SK-N-SH treated with all-trans-retinoic acid at 6 μM for 48 hours (cell line): ENCODE data around the gene GPC5.

Experiments used
- ARNTL ChIP-seq: fragments of 450-650 bp; formaldehyde crosslinking; IDR thresholded peaks from 2 replicates; pipeline ENCODE4 v1.5.0; 2020; ENCODE audit warnings: low read depth, mild to moderate bottlenecking, moderate library complexity, borderline replicate concordance
- BACH2 ChIP-seq: fragments of 250-450 bp; sonication (Bioruptor Pico); IDR thresholded peaks from 2 replicates; pipeline ENCODE4 v1.9.0; 2021; ENCODE audit warnings: mild to moderate bottlenecking, borderline replicate concordance
- CSDC2 ChIP-seq: fragments of 250-450 bp; sonication (Bioruptor Pico); IDR thresholded peaks from 2 replicates; pipeline ENCODE4 v1.5.0; 2020; ENCODE audit warnings: mild to moderate bottlenecking, moderate library complexity
- CSRNP3 ChIP-seq: fragments of 250-450 bp; sonication (Bioruptor Pico); IDR thresholded peaks from 2 replicates; pipeline ENCODE4 v1.5.1; 2021; ENCODE audit warnings: mild to moderate bottlenecking, moderate library complexity
- ESRRG ChIP-seq: fragments of 250-450 bp; sonication (Bioruptor Pico); IDR thresholded peaks from 2 replicates; pipeline ENCODE4 v1.6.1; 2021; ENCODE audit warnings: mild to moderate bottlenecking
- OSR1 ChIP-seq: fragments of 250-450 bp; sonication (Bioruptor Pico); IDR thresholded peaks from 2 replicates; pipeline ENCODE4 v1.8.0; 2022; ENCODE audit warnings: moderate library complexity, mild to moderate bottlenecking, inconsistent platforms
- PPARA ChIP-seq: fragments of 250-450 bp; sonication (Bioruptor Pico); IDR thresholded peaks from 2 replicates; pipeline ENCODE4 v1.5.0; 2020; ENCODE audit warnings: mild to moderate bottlenecking, borderline replicate concordance
- ZFP3 ChIP-seq: fragments of 250-450 bp; sonication (Bioruptor Pico); IDR thresholded peaks from 2 replicates; pipeline ENCODE4 v1.5.0; 2020; ENCODE audit warnings: mild to moderate bottlenecking, moderate library complexity
- ZFP30 ChIP-seq: fragments of 450-650 bp; formaldehyde crosslinking; IDR thresholded peaks from 2 replicates; pipeline ENCODE4 v1.5.0; 2022; ENCODE audit warnings: mild to moderate bottlenecking, moderate library complexity
- ZNF70 ChIP-seq: fragments of 450-650 bp; formaldehyde crosslinking; IDR thresholded peaks from 2 replicates; pipeline ENCODE4 v1.5.0; 2020; ENCODE audit warnings: mild to moderate bottlenecking, moderate library complexity
- TF ChIP-seq, protein P1 (sequence below): fragments of 250-450 bp; sonication (Bioruptor Pico); IDR thresholded peaks from 2 replicates; pipeline ENCODE4 v1.5.1; 2020; ENCODE audit warnings: low read depth, mild to moderate bottlenecking, moderate library complexity
- TF ChIP-seq, protein P2 (sequence below): fragments of 250-450 bp; sonication (Bioruptor Pico); IDR thresholded peaks from 2 replicates; pipeline ENCODE4 v1.8.0; 2020; ENCODE audit warnings: mild to moderate bottlenecking, moderate library complexity, borderline replicate concordance
- TF ChIP-seq, protein P3 (sequence below): fragments of 250-450 bp; sonication (Bioruptor Pico); IDR thresholded peaks from 2 replicates; pipeline ENCODE4 v1.8.0; 2021; ENCODE audit warnings: low read depth, mild to moderate bottlenecking, moderate library complexity, borderline replicate concordance

DNA sequence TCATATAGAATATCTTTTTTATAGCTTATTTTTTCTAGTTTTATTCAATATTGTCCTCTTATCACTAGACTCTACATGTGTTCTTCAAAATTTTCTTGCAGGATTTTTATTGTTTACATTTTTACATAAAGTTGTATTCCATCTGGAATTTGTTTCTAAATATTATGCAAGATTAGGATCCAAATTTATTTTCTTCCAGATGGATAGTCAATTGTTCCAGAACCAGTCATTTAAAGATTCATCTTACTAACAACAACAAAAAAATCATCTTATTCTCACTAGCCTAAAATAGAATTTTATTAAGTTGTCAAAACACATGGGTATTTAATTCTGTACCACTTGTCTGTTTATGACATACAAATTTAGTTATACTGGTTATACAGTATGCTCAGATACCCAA is 1437.8 kb downstream of the GPC5 start:
- TF ChIP-seq, protein P1, sequence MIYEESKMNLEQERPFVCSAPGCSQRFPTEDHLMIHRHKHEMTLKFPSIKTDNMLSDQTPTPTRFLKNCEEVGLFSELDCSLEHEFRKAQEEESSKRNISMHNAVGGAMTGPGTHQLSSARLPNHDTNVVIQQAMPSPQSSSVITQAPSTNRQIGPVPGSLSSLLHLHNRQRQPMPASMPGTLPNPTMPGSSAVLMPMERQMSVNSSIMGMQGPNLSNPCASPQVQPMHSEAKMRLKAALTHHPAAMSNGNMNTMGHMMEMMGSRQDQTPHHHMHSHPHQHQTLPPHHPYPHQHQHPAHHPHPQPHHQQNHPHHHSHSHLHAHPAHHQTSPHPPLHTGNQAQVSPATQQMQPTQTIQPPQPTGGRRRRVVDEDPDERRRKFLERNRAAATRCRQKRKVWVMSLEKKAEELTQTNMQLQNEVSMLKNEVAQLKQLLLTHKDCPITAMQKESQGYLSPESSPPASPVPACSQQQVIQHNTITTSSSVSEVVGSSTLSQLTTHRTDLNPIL (CRISPR knock-in tag), result no peak
- TF ChIP-seq ESRRG (CRISPR knock-in tag) (no peak), BACH2 (CRISPR knock-in tag) (no peak), CSRNP3 (CRISPR knock-in tag) (no peak), ZFP3 (CRISPR knock-in tag) (no peak), ZFP30 (CRISPR knock-in tag) (no peak), ARNTL (CRISPR knock-in tag) (no peak), CSDC2 (CRISPR knock-in tag) (no peak), ZNF70 (CRISPR knock-in tag) (no peak), PPARA (CRISPR knock-in tag) (no peak), OSR1 (CRISPR knock-in tag) (no peak)
- TF ChIP-seq, protein P2, sequence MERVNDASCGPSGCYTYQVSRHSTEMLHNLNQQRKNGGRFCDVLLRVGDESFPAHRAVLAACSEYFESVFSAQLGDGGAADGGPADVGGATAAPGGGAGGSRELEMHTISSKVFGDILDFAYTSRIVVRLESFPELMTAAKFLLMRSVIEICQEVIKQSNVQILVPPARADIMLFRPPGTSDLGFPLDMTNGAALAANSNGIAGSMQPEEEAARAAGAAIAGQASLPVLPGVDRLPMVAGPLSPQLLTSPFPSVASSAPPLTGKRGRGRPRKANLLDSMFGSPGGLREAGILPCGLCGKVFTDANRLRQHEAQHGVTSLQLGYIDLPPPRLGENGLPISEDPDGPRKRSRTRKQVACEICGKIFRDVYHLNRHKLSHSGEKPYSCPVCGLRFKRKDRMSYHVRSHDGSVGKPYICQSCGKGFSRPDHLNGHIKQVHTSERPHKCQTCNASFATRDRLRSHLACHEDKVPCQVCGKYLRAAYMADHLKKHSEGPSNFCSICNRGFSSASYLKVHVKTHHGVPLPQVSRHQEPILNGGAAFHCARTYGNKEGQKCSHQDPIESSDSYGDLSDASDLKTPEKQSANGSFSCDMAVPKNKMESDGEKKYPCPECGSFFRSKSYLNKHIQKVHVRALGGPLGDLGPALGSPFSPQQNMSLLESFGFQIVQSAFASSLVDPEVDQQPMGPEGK (CRISPR knock-in tag), result no peak
- TF ChIP-seq, protein P3, sequence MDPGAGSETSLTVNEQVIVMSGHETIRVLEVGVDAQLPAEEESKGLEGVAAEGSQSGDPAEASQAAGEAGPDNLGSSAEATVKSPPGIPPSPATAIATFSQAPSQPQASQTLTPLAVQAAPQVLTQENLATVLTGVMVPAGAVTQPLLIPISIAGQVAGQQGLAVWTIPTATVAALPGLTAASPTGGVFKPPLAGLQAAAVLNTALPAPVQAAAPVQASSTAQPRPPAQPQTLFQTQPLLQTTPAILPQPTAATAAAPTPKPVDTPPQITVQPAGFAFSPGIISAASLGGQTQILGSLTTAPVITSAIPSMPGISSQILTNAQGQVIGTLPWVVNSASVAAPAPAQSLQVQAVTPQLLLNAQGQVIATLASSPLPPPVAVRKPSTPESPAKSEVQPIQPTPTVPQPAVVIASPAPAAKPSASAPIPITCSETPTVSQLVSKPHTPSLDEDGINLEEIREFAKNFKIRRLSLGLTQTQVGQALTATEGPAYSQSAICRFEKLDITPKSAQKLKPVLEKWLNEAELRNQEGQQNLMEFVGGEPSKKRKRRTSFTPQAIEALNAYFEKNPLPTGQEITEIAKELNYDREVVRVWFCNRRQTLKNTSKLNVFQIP (CRISPR knock-in tag), result no peak
